MM.1S (cell line): ENCODE data around the gene RETNLB.

ENCODE experiments used
- DNase-seq: peaks from one replicate; pipeline ENCODE4 v3.0.0-alpha.2; 2015
- H2AFZ ChIP-seq: fragments of 300-600 bp; sonication (generic); 2 replicates; pipeline ENCODE4 v1.6.0; 2016; ENCODE audit warnings: antibody characterized with exemption, low read length
- H3F3A ChIP-seq: fragments of 300-600 bp; sonication (generic); 2 replicates; pipeline ENCODE4 v1.6.1; 2016; ENCODE audit warnings: mild to moderate bottlenecking, antibody characterized with exemption, low read length, moderate library complexity, mixed read lengths; ENCODE audit not compliant: insufficient read depth
- H3K27ac ChIP-seq: fragments of 300-600 bp; sonication (generic); 2 replicates; pipeline ENCODE4 v1.5.1; 2016; ENCODE audit warnings: mild to moderate bottlenecking, low read length
- H3K27me3 ChIP-seq: fragments of 300-600 bp; sonication (generic); replicated peaks from 2 replicates; pipeline ENCODE4 v1.6.0; 2016; ENCODE audit warnings: low read length; ENCODE audit not compliant: insufficient read depth
- H3K36me3 ChIP-seq: fragments of 300-600 bp; sonication (generic); replicated peaks from 2 replicates; pipeline ENCODE4 v1.6.1; 2016; ENCODE audit warnings: mild to moderate bottlenecking, low read length, mixed read lengths; ENCODE audit not compliant: insufficient read depth
- H3K4me1 ChIP-seq: fragments of 300-600 bp; sonication (generic); 2 replicates; pipeline ENCODE4 v1.6.1; 2016; ENCODE audit warnings: low read length, mixed read lengths
- H3K4me2 ChIP-seq: fragments of 300-600 bp; sonication (generic); 2 replicates; pipeline ENCODE4 v1.6.0; 2016; ENCODE audit warnings: low read depth, low read length
- H3K4me3 ChIP-seq: fragments of 300-600 bp; sonication (generic); 2 replicates; pipeline ENCODE4 v1.5.1; 2016; ENCODE audit warnings: low read length, mixed read lengths
- H3K79me2 ChIP-seq: fragments of 300-600 bp; sonication (generic); 2 replicates; pipeline ENCODE4 v1.6.1; 2016; ENCODE audit warnings: mixed run types, low read length, mixed read lengths
- H3K9ac ChIP-seq: fragments of 300-600 bp; sonication (generic); 2 replicates; pipeline ENCODE4 v1.6.1; 2016; ENCODE audit warnings: low read length, mixed read lengths
- H3K9me2 ChIP-seq: fragments of 300-600 bp; sonication (generic); replicated peaks from 2 replicates; pipeline ENCODE4 v1.6.1; 2016; ENCODE audit warnings: mild to moderate bottlenecking, low read length, mixed read lengths; ENCODE audit not compliant: insufficient read depth
- H3K9me3 ChIP-seq: fragments of 300-600 bp; sonication (generic); replicated peaks from 2 replicates; pipeline ENCODE4 v1.6.1; 2016; ENCODE audit warnings: mild to moderate bottlenecking, low read length, mixed read lengths; ENCODE audit not compliant: insufficient read depth
- H4K20me1 ChIP-seq: fragments of 300-600 bp; sonication (generic); 2 replicates; pipeline ENCODE4 v1.6.1; 2016; ENCODE audit warnings: mild to moderate bottlenecking, low read length, moderate library complexity, mixed read lengths; ENCODE audit not compliant: insufficient read depth
- CTCF ChIP-seq: fragments of 300-600 bp; sonication (generic); IDR thresholded peaks from 2 replicates; pipeline ENCODE4 v1.5.1; 2016; ENCODE audit warnings: antibody characterized with exemption, low read length, mixed read lengths
- EZH2 ChIP-seq: fragments of 300-600 bp; sonication (generic); optimal IDR thresholded peaks from 2 replicates; pipeline ENCODE3; 2017; ENCODE audit warnings: low read depth, mild to moderate bottlenecking, antibody characterized with exemption, low read length, mixed read lengths
- EZH2phosphoT487 ChIP-seq: fragments of 300-600 bp; sonication (generic); IDR thresholded peaks from 2 replicates; pipeline ENCODE4 v1.6.1; 2018; ENCODE audit warnings: antibody characterized with exemption, low read length

RETNLB gene

GRCh38 chr3:108713816-108714215 lies 43.4 kb downstream of the RETNLB start:
- Histone ChIP-seq H3K27ac (peak overlapping the region; percentile 85), H2AFZ (peak overlapping the region; percentile 19; the same call in 1 of the 2 replicates), H3K27me3 (no peaks in the 10 kb centered on the region), H4K20me1 (no peaks in the 10 kb centered on the region), H3K4me1 (peaks cover 15% of the 10 kb centered on the region), H3F3A (peaks cover 2% of the 10 kb centered on the region; the same call in 1 of the 2 replicates), H3K79me2 (no peaks in the 10 kb centered on the region), H3K9ac (peak overlapping the region; percentile 40; the same call in 1 of the 2 replicates), H3K4me2 (peak overlapping the region; percentile 14; the same call in 1 of the 2 replicates), H3K9me3 (no peaks in the 10 kb centered on the region), H3K36me3 (no peaks in the 10 kb centered on the region), H3K9me2 (no peaks in the 10 kb centered on the region), H3K4me3 (no peak overlapping the region)
- peak; percentile 90 for DNase-seq
- TF ChIP-seq EZH2phosphoT487 = no peak
- TF ChIP-seq EZH2 = no peak
- TF ChIP-seq CTCF = no peak

DNA sequence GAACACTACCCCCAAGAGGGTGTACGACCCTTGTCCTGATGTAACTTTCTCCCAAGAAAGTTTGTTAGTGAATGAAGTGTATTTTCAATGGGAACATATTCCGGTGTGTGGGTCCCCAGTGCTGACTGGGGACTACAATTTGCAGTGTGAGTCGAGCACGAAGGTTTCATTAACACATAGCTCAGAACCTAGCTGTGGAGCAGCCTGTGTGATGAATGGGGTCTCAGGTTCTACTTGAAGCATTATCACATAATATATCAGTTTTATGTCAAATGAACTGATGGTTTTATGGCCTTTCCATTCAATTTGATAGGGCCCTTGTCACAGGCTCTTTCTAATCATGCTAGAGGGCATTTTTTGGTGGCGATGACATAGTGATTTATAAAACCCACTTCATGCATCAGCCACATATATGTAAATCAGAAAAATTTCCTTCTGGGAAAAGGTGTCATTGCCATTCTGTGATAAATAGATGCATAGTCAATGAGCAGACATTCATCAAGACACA lies 44.1 kb downstream of the RETNLB start:
- Histone ChIP-seq H3K4me3 (no peak overlapping the region), H3K4me2 (peak overlapping the region; percentile 14; the same call in 1 of the 2 replicates), H3K79me2 (no peaks in the 10 kb centered on the region), H3K36me3 (no peaks in the 10 kb centered on the region), H3K9ac (0 out of 2 replicates have a peak overlapping the region, but pooled peaks have one; percentile 40), H3K27ac (peak overlapping the region; percentile 85), H3K27me3 (no peaks in the 10 kb centered on the region), H3K9me2 (no peaks in the 10 kb centered on the region), H3F3A (peaks cover 2% of the 10 kb centered on the region; the same call in 1 of the 2 replicates), H3K4me1 (peaks cover 15% of the 10 kb centered on the region), H3K9me3 (no peaks in the 10 kb centered on the region), H2AFZ (peak overlapping the region; percentile 19; the same call in 1 of the 2 replicates), H4K20me1 (no peaks in the 10 kb centered on the region)
- no peak for DNase-seq
- no peak for TF ChIP-seq EZH2phosphoT487
